ENCODE data around the gene RBMS3. TPM values are rescaled to one million over a fixed set of nuclear protein-coding genes. Genes with fewer than 3 reads are reported as not detected.

The RBMS3 gene
- total RNA-seq, 2 donors from 2014 or later = 31.7 to 45.1 TPM

DNA sequence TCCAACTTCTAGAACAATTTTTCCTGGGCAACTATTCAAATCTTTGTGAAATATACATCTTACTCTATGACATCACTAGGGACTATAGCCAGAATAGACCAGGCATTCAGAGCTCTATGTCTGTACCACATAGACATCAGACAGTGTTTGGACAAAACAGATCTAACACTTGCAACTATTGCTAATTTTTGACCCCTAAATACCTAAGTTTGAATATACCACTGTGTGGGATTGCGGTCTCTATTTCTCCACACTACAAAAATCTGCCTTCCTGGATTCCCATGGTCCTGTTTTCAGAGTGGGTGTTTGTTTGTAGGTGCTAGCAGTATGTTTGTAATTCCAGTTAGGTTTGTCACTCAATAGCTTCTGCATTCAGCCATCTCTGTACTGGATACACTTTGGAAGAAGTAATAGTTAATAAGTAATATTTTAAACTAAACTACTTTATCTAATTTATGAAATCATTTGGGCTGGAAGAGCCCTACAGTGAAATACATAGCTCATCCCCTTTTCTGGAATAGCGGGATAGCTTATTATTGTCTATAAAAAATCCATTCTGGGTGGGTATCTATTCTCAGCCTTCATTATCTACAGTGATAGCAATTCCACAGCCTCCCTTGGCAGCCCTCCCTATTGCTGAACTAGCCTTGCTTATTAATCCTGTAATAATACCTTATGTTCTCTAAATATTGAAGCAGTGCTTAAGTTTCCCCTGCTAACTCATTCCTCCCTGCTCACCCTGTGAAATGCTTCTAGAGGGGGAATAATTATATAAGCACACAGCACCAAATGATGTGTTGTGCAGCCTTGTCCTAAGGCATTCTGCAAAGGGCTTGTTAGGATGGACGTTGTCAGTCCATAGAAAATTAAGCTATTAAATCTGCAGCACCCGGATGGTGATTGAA lies 49.4 kb downstream of the RBMS3 start:
- H3K27me3 ChIP-seq (replicated peaks; ENCODE audit: insufficient read depth) = no peaks in the 10 kb centered on the region
- no peak overlapping the region for H3K27ac ChIP-seq
- H3K36me3 ChIP-seq = no peaks in the 10 kb centered on the region
- WGBS = 83% methylated on average over 4 of the region's 4 CpGs
- intact Hi-C loops (cut with DNase I) = loop anchor here (5.0 kb wide), 1 partner anchor 48 kb away; the partner anchor contains the start of gene RBMS3
- DNase-seq (ENCODE audit: low spot score) = no peak
- H3K4me1 ChIP-seq (replicated peaks) = peaks cover 5% of the 10 kb centered on the region
- no peak for TF ChIP-seq POLR2AphosphoS5 (IDR thresholded peaks at IDR 0.05)
- TF ChIP-seq, protein P1, sequence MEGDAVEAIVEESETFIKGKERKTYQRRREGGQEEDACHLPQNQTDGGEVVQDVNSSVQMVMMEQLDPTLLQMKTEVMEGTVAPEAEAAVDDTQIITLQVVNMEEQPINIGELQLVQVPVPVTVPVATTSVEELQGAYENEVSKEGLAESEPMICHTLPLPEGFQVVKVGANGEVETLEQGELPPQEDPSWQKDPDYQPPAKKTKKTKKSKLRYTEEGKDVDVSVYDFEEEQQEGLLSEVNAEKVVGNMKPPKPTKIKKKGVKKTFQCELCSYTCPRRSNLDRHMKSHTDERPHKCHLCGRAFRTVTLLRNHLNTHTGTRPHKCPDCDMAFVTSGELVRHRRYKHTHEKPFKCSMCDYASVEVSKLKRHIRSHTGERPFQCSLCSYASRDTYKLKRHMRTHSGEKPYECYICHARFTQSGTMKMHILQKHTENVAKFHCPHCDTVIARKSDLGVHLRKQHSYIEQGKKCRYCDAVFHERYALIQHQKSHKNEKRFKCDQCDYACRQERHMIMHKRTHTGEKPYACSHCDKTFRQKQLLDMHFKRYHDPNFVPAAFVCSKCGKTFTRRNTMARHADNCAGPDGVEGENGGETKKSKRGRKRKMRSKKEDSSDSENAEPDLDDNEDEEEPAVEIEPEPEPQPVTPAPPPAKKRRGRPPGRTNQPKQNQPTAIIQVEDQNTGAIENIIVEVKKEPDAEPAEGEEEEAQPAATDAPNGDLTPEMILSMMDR (IDR thresholded peaks at IDR 0.05) = no peak
- TF ChIP-seq POLR2A (IDR thresholded peaks at IDR 0.05) = no peak
- no peaks in the 10 kb centered on the region for H3K9me3 ChIP-seq
- H3K4me3 ChIP-seq = no peak overlapping the region

DNA sequence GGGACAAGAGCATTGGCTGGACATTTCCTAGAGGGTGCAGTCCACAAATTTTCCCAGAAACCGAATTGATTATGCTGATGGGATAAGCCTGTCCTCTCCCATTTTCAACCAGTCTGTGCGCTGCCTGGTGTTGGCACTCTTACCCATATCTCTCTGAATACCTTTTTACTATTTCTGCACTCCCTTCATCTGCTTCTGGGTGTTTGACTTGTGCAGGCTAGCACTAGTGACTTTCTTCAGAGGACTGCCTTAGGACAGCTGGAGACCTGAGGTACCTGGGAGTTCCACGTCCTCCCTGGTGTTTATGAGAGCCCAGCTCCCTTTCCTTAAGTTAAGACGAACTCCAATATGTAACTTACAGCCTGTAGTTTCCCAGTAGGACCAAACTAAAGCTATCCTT lies 50.2 kb downstream of the RBMS3 start:
- Histone ChIP-seq H3K27me3 (replicated peaks; ENCODE audit: insufficient read depth) (no peaks in the 10 kb centered on the region), H3K36me3 (no peaks in the 10 kb centered on the region), H3K27ac (no peak overlapping the region), H3K4me1 (replicated peaks) (peaks cover 5% of the 10 kb centered on the region), H3K4me3 (no peak overlapping the region), H3K9me3 (no peaks in the 10 kb centered on the region)
- intact Hi-C loops (cut with DNase I) = loop anchor here (5.0 kb wide), 1 partner anchor 49 kb away; the partner anchor contains the start of gene RBMS3
- TF ChIP-seq POLR2A (IDR thresholded peaks at IDR 0.05) (no peak), POLR2AphosphoS5 (IDR thresholded peaks at IDR 0.05) (no peak)
- 75% methylated on average over 4 of the region's 4 CpGs for WGBS
- DNase-seq (ENCODE audit: low spot score) = no peak

DNA sequence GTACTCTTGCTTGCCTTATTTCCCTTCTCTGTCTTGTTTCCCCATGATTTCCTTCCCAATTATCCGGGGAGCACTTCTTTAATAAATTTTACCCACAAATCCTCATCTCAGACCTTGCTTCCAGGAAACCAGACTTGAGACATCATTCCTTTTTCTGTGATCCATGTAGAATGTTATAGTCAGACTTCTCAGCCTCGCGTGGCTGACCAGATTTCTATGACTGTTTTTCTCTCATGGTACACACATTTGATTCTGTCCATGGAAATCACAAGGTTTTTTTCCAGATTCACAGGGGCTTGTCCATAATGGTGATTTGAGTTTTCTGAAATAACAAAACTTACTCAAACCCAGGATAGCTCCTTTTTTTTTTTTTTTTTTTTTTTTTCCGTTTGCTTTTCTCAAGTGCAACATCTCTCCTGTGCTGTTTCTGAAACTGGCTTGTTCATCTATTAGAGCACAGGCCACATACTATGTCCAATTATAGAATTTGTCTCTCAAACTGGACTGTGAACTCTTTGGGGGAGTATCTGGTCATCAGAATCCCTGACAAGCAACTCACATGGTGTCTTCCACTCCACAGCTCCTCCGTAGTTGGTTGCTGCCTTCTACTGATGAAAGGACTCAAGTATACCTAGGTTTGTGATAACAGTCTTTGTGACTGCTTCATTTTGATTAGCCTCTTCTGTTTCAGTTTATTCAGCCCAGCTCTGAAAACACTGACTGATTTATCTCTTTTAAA lies 50.8 kb downstream of the RBMS3 start:
- TF ChIP-seq POLR2A (IDR thresholded peaks at IDR 0.05) = no peak
- TF ChIP-seq, protein P1 (IDR thresholded peaks at IDR 0.05) = no peak
- WGBS = 77% methylated on average over 5 of the region's 5 CpGs
- peak overlapping the region in 1 of 2 donors; percentile 21 for H3K27ac ChIP-seq
- no peaks in the 10 kb centered on the region for H3K9me3 ChIP-seq
- H3K27me3 ChIP-seq (replicated peaks; ENCODE audit: insufficient read depth) = no peaks in the 10 kb centered on the region
- no peak overlapping the region for H3K4me3 ChIP-seq
- DNase-seq (ENCODE audit: low spot score) = no peak
- no peaks in the 10 kb centered on the region for H3K36me3 ChIP-seq
- intact Hi-C loops (cut with DNase I) = loop anchor here (5.0 kb wide), 1 partner anchor 49 kb away; the partner anchor contains the start of gene RBMS3
- peaks cover 5% of the 10 kb centered on the region for H3K4me1 ChIP-seq (replicated peaks)

DNA sequence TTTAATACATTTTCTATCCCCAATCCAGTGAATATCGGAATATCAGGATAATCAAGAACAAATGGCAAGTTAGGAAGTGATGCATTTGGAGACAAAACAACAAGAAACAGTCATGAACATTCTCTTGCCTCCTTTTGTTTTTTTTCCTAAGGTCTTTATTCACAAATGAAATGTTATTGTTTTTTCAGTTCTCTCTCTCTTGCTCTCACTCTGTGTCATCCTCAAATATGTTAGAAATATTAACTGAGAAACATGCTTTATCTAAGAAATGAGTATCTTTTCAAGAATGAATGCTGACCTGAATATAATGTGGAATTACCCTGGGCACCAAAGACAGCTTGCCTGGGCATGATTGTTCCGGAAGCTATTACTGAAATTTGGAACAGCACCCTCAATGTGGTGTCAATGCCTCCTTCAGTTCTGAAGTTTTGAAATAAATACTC lies 51.3 kb downstream of the RBMS3 start:
- Histone ChIP-seq H3K27ac (peak overlapping the region in 1 of 2 donors; percentile 21), H3K36me3 (no peaks in the 10 kb centered on the region), H3K27me3 (replicated peaks; ENCODE audit: insufficient read depth) (no peaks in the 10 kb centered on the region), H3K4me1 (replicated peaks) (peaks cover 5% of the 10 kb centered on the region), H3K4me3 (no peak overlapping the region), H3K9me3 (no peaks in the 10 kb centered on the region)
- TF ChIP-seq, protein P1 (IDR thresholded peaks at IDR 0.05) = no peak
- TF ChIP-seq POLR2AphosphoS5 (IDR thresholded peaks at IDR 0.05) (peak; percentile 17), POLR2A (IDR thresholded peaks at IDR 0.05) (no peak)
- 56% methylated on average over 2 of the region's 2 CpGs for WGBS
- DNase-seq (ENCODE audit: low spot score) = peak; percentile 11
- intact Hi-C loops (cut with DNase I) = loop anchor here (5.0 kb wide), 1 partner anchor 50 kb away; the partner anchor contains the start of gene RBMS3

DNA sequence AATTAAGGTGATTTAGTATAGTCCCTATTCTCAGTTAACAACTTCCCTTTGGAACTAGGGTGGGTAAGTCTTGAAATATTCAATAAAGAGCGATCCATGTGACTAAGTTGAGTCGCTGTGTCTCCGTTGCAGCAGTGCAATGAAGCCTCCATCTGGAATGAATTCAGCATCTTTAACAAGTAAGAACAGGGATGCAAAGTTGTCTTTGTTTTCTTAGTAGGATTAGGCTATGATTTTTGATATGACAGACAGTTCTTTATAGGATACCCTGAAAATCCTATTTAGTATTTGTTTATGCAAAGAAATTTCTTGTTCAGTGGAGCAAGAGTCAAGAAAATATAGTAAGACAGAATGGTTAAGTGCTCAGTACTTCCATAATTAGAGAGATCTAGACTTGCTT lies 52.7 kb downstream of the RBMS3 start:
- no peak overlapping the region for H3K27ac ChIP-seq
- H3K36me3 ChIP-seq = no peaks in the 10 kb centered on the region
- H3K4me3 ChIP-seq = no peak overlapping the region
- H3K4me1 ChIP-seq (replicated peaks) = peaks cover 5% of the 10 kb centered on the region
- TF ChIP-seq POLR2A (IDR thresholded peaks at IDR 0.05) = no peak
- TF ChIP-seq POLR2AphosphoS5 (IDR thresholded peaks at IDR 0.05) = no peak
- TF ChIP-seq, protein P1 (IDR thresholded peaks at IDR 0.05) = no peak
- DNase-seq (ENCODE audit: low spot score) = no peak
- H3K27me3 ChIP-seq (replicated peaks; ENCODE audit: insufficient read depth) = no peaks in the 10 kb centered on the region
- 74% methylated on average over 3 of the region's 3 CpGs for WGBS
- intact Hi-C loops (cut with DNase I) = loop anchor here (5.0 kb wide), 1 partner anchor 51 kb away; the partner anchor contains the start of gene RBMS3
- H3K9me3 ChIP-seq = no peaks in the 10 kb centered on the region
